Measurements from ENCODE around the gene C11orf21.
"Not testable (repeated sequence)": the region's sequence is repeated elsewhere in the genome, so short reads cannot be mapped to it uniquely, and the experiment has no call there.

DNA sequence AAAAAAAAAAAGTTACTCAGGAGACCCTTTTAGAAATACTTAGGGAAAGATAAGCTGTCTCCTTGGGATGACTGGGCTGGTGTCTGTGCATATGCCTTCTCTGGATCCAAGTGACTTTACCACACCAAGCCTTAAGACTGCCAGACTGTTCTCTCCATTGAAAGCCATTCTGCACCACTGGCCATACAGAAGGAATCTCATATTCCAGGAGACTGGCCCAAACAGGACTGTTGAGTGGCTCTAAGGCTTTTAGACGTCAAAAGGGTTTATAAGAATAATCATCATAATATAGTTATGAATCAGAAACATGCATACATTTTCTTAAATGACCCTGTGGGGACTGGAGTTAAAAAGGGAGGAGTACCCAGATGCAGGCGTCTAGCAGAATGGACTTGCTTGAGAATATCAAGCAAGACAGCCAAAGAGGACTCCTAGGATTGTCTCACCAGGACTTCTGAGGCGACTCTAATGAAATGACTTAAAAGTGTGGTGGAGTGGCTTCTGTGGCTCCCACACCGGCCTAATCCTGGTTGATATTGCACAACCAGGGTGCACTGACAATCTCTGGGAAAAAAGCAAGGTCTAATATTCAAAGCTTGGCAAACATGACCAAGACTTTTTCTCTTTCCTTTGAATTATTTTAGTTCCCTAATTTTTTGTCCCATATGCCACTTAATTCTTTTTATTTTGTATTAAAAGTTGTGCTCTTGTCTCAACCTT is 31.9 kb upstream of the C11orf21 start:
- TF ChIP-seq EZH2 (IDR thresholded peaks at IDR 0.05; ENCODE audit: insufficient read depth, poor library complexity, severe bottlenecking); EZH2phosphoT487 (IDR thresholded peaks at IDR 0.05; ENCODE audit: insufficient read depth, low read depth): not testable (repeated sequence)

Measured in GM23248 (cell line).